ENCODE data around the gene PIGL.
"Not testable (repeated sequence)": the region's sequence is repeated elsewhere in the genome, so short reads cannot be mapped to it uniquely, and the experiment has no call there.

PIGL gene

DNA sequence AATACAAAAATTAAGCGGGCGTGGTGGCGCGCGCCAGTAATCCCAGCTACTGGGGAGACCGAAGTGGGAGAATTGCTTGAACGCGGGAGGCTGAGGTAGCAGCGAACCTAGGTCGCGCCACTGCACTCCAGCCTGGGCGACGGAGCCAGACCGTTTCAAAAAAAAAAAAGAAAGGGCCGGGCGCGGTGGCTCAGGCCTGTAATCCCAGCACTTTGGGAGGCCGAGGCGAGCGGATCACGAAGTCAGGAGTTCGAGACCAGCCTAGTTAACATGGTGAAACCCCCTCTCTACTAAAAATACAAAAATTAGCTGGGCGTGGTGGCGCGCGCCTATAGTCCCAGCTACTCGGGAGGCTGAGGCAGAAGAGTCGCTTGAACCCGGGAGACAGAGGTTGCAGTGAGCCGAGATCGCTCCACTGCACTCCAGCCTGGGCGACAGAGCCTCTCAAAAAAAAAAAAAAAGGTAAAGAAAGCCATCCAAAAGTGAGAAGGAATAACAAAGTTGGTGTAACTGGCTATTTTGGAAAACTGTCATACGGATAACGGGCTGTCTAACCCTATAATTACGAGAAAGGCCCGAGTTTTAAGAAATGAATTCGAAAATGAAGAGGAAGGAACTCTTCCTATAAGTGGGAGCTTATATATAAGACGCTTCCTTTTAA lies 539 bp upstream of the PIGL start:
- not testable (repeated sequence) for DNase-seq (ENCODE audit: low read depth)

DNA sequence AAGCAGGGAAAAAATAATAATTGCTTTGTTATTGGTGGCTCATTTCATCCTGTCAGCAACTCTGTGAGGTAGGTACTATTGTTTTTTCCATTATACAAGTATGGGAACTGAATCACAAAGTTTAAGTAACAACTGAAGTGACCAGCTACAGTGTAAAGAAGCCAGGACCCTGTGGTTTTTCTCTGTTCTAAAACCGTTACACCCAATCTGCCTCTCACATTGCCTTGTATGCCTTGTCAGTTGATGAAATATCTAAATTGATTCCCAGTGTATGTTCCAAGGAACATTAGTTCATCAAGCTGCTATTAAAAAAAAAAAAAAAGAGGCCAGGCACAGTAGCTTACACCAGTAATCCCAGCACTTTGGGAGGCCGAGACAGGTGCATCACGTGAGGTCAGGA lies 5.4 kb downstream of the PIGL start:
- no peak for DNase-seq (ENCODE audit: low read depth)

DNA sequence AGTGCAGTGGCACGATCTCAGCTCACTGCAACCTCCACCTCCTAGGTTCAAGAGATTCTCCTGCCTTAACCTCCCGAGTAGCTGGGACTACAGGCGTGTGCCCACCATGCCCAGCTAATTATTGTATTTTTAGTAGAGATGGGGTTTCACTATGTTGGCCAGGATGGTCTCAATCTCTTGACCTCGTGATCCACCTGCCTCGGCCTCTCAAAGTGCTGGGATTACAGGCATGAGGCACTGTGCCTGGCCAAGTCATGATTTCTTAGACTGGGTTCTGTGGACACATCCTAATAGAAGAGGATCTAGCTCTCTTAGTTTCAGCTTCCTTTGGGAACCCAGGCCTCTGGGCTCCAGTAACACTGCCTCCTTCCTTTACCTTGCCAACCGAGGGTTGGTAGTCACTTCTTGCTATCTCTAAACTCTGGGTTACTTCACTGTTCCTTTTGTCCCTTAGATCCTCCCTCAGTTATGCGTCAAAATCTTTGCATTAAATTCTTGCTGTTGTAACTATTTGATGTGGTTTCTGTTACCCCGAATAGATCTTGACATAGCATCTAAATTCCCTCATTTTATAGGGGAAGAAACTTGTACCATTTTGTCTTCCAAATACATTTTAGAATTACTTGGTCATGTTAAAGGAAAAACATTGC lies 13.0 kb downstream of the PIGL start:
- not testable (repeated sequence) for DNase-seq (ENCODE audit: low read depth)

DNA sequence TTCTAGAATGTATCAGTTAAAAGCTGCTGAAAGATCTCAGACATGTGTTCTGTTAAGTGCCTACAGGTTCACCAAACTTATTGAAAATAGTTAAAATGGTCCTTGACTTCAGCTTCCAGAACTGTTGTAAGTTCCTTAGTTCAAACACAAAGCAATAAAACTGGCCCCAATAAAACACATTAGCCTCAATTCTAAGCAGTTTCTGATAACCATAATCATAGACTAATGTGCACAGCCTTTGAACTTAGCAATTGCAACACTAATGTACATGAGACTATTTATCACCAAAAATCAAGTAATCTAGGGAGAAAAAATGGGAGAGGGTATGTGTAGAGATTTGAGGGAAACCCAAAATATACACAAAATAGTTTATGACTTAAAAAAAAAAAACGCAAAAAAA lies 15.4 kb downstream of the PIGL start:
- DNase-seq (ENCODE audit: low read depth), result no peak

DNA sequence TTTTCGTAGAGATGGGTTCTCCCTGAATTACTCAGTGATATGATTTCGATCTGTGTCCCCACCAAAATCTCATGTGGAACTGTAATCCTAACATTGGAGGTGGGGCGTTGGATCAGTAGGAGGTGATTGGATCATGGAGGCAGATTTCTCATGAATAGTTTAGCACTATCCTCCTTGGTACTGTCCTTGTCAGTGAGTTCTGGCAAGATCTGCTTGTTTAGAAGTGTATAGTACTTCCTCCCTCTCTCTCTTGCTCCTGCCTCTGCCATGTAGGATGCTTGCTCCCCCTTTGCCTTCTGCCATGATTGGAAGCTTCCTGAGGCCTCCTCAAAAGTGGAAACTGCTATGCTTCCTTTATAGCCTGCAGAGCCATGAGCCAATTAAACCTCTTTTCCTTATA lies 22.9 kb downstream of the PIGL start:
- DNase-seq (ENCODE audit: low read depth), result no peak

DNA sequence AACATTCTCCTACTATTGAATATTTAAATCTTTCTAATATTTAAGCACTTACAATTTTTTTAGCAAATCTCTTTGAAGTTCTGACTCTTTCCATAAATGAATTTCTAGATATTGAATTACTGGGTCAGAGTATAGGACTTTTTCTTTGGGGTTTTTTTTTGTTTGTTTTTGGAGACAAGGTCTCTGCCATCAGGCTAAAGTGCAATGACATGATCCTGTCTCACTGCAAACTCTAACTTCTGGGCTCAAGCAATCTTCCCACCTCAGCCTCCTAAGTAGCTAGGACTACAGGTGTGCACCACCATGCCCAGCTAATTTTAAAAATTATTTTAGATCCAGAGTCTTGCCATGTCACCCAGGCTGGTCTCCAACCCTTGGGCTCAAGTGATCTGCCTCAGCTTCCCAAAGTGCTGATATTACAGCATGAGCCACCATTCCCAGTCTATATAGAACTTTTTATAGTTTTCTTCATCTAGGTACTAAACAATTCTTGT lies 24.9 kb downstream of the PIGL start:
- DNase-seq (ENCODE audit: low read depth), result no peak

DNA sequence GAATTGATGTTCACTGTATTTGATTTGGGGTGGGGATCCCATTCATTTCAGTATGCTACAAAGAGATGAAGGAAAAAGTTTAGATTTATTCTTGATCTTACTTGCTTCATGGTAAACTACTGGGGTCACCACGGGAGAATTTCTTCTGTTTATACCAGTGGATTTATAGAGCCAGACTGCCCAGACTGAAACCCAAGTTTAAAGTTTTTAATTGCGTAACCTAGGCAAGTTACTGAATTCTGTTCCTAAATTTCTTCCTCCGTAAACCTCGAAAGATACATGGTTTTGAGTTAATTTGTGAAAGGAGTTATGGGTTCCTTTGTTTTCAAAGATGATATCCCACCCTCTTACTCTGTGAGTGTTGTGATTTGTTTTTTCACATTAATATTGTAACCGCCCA lies 26.4 kb downstream of the PIGL start:
- no peak for DNase-seq (ENCODE audit: low read depth)

DNA sequence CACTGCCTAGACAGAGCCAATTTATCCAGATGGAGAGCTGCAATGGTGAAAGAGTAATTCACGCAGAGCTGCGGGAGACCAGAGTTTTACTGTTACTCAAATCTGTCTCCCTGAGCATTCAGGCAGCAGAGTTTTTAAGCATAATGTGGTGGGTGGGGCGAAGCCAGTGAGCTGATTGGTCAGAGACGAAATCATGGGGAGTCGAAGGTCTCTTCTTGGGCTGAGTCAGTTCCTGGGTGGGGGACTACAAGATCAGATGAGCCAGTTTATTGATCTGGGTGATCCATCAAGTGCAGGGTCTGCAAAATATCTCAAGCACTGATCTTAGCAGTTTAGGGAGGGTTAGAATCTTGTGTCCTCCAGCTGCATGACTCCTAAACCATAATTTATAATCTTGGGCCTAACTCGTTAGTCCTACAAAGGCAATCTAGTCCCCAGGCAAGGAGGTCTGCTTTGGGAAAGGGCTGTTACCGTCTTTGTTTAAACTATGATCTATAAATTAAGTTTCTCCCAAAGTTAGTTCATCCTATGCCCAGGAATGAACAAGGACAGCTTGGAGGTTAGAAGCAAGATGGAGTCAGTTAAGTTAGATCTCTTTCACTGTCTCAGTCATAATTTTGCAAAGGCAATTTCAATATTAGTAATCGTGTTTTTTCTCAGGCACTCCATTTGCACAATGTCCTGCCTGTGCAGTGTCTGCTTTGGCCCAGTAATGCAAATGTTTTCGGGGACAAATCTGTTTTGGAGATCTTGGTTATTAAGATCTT lies 27.0 kb downstream of the PIGL start:
- no peak for DNase-seq (ENCODE audit: low read depth)

DNA sequence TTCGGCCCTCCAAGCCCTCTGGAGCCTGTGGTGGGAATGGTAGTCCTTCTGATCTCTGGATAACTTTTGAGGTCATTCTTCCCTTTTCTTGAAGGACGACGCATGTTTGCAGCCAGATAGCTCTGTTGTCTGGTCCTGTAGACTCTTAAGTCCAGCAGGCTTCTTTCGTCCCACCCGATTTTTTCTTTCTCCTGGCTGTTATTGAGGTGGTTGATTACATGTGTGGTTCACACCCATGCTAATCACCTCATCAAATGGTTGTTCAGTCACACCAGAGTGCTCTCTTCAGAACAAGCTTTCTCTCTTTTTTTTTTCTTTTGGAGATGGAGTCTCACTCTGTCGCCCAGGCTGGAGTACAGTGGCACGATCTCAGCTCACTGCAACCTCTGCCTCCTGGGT lies 30.6 kb downstream of the PIGL start:
- no peak for DNase-seq (ENCODE audit: low read depth)

DNA sequence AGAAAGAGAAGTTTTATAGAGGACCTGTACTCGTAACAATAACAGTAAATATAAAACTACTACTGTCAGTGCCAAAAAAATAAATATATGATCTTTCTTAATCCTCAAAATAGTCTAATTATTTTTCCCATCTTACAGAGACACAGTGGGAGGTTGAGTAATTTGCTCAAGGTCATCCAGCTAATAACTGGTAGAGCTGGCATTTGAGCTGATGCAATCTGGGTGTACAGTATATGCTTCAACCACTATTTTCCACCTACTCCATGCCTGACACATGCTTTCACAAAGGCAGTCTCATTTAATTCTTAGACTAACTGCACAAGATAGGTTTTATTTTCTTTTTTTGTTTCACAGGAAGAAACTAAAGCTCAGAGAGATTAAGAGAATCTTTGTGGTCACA lies 33.6 kb downstream of the PIGL start:
- no peak for DNase-seq (ENCODE audit: low read depth)

DNA sequence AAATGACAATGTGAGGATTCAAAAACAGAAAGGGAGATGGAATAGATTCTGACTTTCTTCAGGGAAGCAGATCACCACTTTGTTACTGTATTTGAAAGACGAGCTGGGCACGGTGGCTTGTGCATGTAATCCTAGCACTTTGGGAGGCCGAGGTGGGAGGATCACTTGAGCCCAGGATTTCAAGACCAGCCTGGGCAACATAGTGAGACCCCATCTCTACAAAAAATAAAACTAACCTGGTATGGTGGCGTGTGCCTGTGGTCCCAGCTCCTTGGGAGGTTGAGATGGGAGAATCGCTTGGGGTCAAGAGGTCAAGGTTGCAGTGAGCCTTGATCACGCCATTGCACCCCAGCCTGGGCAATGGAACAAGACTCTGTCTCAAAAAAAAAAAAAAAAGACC lies 34.0 kb downstream of the PIGL start:
- no peak for DNase-seq (ENCODE audit: low read depth)

DNA sequence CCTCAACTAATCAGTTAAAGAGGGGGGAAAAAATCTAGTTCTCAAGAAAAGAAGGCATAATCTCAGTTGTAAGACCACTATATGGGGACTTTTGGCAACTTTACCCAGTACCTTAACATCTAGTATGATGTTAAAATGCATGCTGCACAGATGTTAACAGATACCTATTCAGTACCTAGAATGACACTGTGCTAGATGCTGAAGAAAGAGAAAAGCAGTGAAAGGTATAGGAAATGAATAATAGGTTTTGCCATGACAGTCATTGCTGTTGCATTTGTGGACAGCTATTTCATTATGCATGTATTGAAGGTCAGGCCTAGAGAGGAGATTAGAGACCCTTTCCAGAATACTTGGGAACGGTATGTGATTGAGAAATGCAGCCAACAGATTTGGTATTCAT lies 34.5 kb downstream of the PIGL start:
- no peak for DNase-seq (ENCODE audit: low read depth)

DNA sequence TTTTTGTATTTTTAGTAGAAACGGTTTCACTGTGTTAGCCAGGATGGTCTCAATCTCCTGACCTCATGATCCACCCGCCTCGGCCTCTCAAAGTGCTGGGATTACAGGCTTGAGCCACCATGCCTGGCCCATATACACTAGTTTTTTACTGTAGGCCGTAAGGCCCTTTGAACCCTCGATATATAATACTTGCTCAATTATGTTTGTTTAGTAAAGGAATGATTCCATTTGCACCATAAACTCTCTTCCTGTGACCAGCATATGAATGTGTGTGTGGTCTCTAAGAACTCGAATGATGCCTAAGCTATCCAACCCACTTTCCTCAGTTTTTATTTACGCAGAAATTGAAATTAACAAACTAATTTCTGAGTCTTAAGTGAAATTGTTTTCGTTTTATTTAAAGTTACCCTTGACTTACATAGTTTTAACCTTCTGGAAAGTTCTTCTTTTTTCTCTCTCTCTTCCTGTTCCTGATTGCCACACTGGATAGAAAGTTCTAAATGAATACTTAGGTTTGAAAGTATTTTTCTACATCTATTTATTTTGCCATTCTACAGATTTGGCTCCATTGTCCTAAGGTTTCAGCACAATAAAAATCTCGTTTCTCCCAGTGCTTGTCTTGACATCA lies 37.9 kb downstream of the PIGL start:
- DNase-seq (ENCODE audit: low read depth), result no peak

DNA sequence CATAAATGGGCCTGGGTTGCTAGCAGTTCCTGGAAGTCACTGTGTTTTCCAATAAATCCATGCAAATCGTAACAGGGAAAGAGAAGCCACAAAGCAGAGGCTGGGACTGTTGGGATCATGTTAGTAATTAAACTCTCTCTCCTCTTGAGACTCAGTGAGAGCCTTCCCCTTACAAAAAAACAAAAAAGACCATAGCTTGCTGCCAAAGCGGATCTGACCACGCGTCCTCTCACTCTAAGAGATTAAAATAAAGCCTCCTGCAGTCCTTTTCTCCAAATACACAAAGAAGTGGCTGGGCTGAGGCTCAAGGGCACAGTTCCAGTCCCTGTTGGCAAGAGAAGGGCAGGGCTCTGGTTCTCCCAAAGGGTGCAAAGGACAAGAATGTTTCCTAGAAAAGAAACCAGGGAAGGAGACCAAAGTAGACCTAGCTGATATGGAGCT lies 38.5 kb downstream of the PIGL start:
- no peak for DNase-seq (ENCODE audit: low read depth)

DNA sequence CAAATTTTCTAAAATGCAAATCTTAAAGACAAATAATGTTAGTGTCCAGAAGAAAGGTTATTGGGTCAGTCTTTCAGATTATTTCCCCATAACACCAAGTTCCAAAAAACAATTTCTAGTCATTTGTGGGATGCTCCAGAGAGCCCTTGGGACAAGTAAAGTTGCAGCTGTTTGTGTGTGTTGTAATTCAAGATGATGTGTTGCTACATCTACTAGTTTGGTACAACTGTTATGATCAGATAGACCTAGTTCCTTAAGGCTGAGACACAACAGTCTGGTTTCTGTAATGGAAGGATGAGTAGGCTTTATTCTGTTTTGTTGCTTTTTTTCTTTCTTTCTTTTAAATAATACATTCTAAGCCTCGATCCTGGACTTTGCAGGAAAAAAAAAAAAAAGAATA lies 41.9 kb downstream of the PIGL start:
- no peak for DNase-seq (ENCODE audit: low read depth)

DNA sequence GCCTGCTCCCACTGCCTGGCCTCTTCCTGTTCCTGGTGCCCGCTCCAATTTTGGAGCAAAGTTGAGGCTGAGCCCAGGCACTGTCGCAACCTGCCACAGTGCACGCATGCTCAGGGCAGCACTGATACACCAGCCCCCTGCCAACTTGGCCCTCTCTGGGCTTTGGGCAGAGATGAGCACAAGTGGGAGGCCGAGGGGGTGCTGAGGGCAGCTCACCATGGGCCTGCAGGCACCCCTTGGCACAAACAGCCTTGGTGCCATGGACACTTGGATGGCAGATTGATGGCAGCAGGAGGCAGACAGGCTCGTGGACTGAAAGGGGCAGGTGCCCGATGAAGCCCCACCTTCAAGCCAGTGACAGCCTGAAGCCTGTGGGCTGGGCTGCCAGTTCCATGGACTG lies 42.9 kb downstream of the PIGL start:
- DNase-seq (ENCODE audit: low read depth), result no peak

DNA sequence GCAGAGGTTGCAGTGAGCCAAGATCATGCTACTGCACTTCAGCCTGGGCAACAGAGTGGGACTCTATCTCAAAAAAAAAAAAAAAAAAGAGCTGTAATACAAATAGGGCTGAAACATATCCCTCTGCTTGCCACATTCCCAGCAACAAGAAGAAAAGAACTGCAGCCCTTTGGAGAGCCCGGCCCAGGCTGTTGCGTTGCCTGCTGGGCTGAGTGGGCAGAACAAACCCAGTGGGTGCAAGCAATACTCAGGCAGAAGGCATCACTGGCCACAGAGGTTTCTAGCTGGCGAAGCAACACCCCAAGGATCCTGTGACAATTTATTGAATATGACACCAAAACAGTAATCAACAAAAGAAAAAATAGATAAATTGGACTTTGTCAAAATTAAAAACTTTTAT lies 44.0 kb downstream of the PIGL start:
- DNase-seq (ENCODE audit: low read depth), result no peak

DNA sequence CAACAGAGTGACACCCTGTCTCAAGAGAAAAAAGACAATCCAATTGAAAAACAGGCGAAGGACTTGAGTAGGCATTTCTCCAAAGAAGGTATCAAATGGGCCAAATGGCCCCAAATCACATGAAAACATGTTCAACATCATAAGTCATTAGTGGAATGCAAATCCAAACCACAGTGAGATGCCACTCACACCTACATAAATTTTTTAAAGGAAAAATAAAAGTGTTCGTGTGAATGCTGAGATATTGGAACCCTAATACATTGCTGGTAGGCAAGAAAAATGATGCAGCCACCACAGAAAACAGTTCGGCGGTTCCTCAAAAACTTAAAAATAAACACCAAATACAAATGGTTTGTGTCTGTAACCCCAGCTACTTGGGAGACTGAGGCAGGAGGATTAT lies 45.2 kb downstream of the PIGL start:
- DNase-seq (ENCODE audit: low read depth), result no peak

DNA sequence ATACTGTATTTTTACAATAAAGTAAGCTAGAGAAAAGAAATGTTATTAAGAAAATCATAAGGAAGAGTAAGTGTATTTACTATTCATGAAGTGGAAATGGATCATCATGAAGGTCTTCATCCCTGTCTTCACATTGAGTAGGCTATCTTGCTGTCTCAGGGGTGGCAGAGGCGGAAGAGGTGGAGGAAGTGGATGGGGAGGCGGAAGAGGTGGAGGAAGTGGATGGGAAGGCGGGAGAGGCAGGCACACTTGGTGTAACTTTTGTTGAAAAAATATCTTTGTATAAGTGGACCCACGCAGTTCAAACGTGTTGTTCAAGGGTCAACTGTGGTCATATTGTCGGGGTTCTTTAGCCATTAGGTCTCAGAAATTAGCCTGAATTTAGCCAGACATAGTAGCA lies 50.2 kb downstream of the PIGL start:
- no peak for DNase-seq (ENCODE audit: low read depth)

DNA sequence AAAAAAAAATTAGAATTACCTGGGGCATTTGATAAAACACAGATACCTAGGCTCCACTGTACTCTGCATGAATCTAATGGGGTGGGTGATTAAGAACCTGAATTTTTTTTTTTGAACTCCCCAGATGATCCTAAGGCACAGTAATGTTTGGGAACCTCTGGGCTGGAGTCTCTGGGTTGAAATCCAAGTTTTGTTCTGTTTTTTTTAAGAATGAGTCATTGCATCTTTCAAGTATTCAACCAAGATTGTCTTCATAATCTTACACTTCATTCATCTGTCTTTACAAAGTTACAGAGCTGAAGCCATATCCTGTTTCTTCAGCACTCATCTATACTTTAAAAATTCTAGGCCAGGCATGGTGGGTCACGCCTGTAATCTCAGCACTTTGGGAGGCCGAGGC lies 52.6 kb downstream of the PIGL start:
- no peak for DNase-seq (ENCODE audit: low read depth)

DNA sequence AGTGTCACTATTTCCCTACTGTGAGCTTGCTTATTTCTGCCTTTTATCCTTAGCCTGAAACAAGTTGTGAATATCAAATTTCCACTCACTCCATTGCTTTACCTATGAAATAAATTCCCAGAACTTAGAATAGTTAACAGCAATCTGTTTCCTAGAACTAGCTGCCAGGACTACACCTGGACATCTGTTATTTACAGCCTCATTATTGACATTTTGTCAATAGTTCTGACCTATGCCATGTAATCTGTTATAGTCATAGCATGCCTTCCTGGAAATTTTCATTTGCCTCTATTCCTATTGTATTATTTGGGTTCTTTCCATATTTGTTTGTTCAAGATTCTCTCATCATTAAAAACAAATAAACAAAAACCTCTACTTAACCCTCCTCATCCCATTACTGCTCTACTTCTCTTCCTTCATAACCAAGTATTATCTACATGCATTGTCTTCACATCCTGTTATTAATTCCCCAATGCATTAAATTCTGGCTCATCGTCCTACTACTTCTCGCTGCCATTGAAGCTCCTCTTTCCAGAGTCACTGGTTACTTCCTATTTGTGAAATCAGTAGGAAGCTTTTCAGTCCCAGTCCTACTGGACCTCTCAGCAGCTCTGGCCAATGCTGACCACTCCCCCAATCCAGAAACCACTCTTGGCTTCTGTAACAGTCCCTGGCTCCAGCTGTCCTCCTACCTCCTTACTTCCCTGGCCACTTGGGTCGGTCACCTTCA lies 55.3 kb downstream of the PIGL start:
- DNase-seq (ENCODE audit: low read depth), result no peak

DNA sequence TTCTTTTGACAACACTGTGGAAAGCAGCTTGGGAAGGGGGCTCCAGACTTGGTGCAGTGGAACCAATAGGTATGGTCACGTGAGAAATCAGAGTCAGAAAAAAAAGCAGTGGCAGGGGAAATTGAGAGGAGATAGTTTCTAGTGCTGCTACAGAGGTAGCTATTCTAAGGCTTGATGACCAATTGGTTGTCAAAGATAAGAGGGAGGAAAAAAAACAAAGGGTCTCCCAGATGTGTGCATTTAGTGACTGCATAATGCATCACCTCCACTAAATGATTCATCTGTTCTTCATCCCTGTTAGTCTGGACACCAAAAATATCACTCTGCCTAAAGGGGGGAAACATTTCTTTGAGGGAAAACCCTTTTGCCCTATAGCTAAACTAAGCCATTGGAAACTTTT lies 56.5 kb downstream of the PIGL start:
- DNase-seq (ENCODE audit: low read depth), result no peak
